K562 (cell line): ENCODE results near the gene USHBP1. TPM values are rescaled to one million over a fixed set of nuclear protein-coding genes. Genes with fewer than 3 reads are reported as not detected.
A peak's percentile ranks its signal among the peaks of the same experiment; 100 is the strongest.

Experiments
- ADNP ChIP-seq: fragments of 200-800 bp; sonication (Bioruptor generic); IDR thresholded peaks from 2 replicates; pipeline ENCODE4 v1.6.1; 2016; ENCODE audit warnings: missing genetic modification characterization, missing compliant biosample characterization
- KHSRP ChIP-seq: fragments of 450-650 bp; IDR thresholded peaks from 2 replicates; pipeline ENCODE4 v1.6.1; 2017
- MCM2 ChIP-seq: fragments of 450-650 bp; IDR thresholded peaks from 2 replicates; pipeline ENCODE4 v1.6.1; 2017; ENCODE audit warnings: low read depth, mild to moderate bottlenecking
- PPARD ChIP-seq: fragments of 250-450 bp; sonication (Bioruptor Pico); IDR thresholded peaks from 2 replicates; pipeline ENCODE4 v1.8.0; 2022; ENCODE audit warnings: inconsistent platforms, mild to moderate bottlenecking, moderate library complexity
- RBM34 ChIP-seq: fragments of 200-400 bp; formaldehyde crosslinking; IDR thresholded peaks from 2 replicates; pipeline ENCODE4 v1.6.1; 2018; ENCODE audit warnings: low read length, borderline replicate concordance; ENCODE audit not compliant: insufficient read depth
- SIX5 ChIP-seq, 2 experiments: IDR thresholded peaks; 2 replicates each; pipeline ENCODE4 v1.6.1; 2011; ENCODE audit warnings: low read length in 2 of 2, borderline replicate concordance in 1 of 2, low read depth in 1 of 2, mild to moderate bottlenecking in 1 of 2, moderate library complexity in 1 of 2; ENCODE audit not compliant: insufficient read depth in 1 of 2
- SMARCA4 ChIP-seq: fragments of 450-650 bp; IDR thresholded peaks from 2 replicates; pipeline ENCODE4 v1.6.1; 2016
- SRSF9 ChIP-seq: fragments of 200-400 bp; formaldehyde crosslinking; IDR thresholded peaks from 2 replicates; pipeline ENCODE4 v1.6.1; 2017; ENCODE audit warnings: low read depth, low read length, borderline replicate concordance
- TSC22D4 ChIP-seq: fragments of 450-650 bp; IDR thresholded peaks from 2 replicates; pipeline ENCODE4 v1.6.1; 2016; ENCODE audit warnings: missing genetic modification characterization, missing biosample characterization, control low read depth
- ZFP36 ChIP-seq: fragments of 150-350 bp; IDR thresholded peaks from 2 replicates; pipeline ENCODE4 v1.6.1; 2018; ENCODE audit warnings: low read length, low read depth; ENCODE audit not compliant: partially characterized antibody
- ZNF12 ChIP-seq: sonication (generic); formaldehyde crosslinking; IDR thresholded peaks from 2 replicates; pipeline ENCODE4 v1.4.0; 2020; ENCODE audit warnings: mild to moderate bottlenecking, missing genetic modification reagents
- ZNF212 ChIP-seq: fragments of 450-650 bp; formaldehyde crosslinking; IDR thresholded peaks from 2 replicates; pipeline ENCODE4 v1.4.0; 2020; ENCODE audit warnings: mild to moderate bottlenecking
- ZNF785 ChIP-seq: fragments of 250-450 bp; sonication (Bioruptor Pico); IDR thresholded peaks from 2 replicates; pipeline ENCODE4 v1.4.0; 2020; ENCODE audit warnings: mild to moderate bottlenecking
- polyA plus RNA-seq, 8 experiments: library from polyadenylated mRNA; depleted of rRNA in 4 of 8; stranded (reverse) in 5 of 8; unstranded in 3 of 8; fragments of >200 nt; fragmentation: Nextera tagmentation in 2 of 8; fragmentation: Illumina TruSeq in 1 of 8; extraction: Ambion mirVana in 2 of 8; extraction: Trizol in 1 of 8; gene quantifications; 2 replicates each; pipeline versions ENCODE4 v1.2.1 to v1.2.3, GENCODE V29; 2011 to 2014; ENCODE audit warnings: inconsistent platforms in 1 of 8, missing spikeins in 1 of 8
- total RNA-seq, 7 experiments: library from RNA; depleted of rRNA in 6 of 7; stranded (reverse); fragments of >200 nt in 6 of 7; fragmentation: Illumina TruSeq in 2 of 7; extraction: Trizol in 2 of 7; gene quantifications; 2 replicates each; pipeline versions ENCODE4 v1.2.1 to v1.2.3, GENCODE V29; 2011 to 2021; ENCODE audit warnings: low replicate concordance in 1 of 7
- TF ChIP-seq, protein P1 (sequence below): fragments of 450-650 bp; IDR thresholded peaks from 2 replicates; pipeline ENCODE4 v1.6.1; 2016; ENCODE audit warnings: mild to moderate bottlenecking, moderate library complexity
- TF ChIP-seq, protein P2 (sequence below): fragments of 450-650 bp; IDR thresholded peaks from 2 replicates; pipeline ENCODE4 v1.6.1; 2018; ENCODE audit warnings: mild to moderate bottlenecking, low read depth; ENCODE audit not compliant: partially characterized antibody

USHBP1 gene
- total and polyA plus RNA-seq, 9 of the 15 experiments (the other 6 are each of a cell fraction or from before 2014, with no cell fraction given): 0.03 to 0.10 (median 0.05) TPM; not detected in 5

DNA sequence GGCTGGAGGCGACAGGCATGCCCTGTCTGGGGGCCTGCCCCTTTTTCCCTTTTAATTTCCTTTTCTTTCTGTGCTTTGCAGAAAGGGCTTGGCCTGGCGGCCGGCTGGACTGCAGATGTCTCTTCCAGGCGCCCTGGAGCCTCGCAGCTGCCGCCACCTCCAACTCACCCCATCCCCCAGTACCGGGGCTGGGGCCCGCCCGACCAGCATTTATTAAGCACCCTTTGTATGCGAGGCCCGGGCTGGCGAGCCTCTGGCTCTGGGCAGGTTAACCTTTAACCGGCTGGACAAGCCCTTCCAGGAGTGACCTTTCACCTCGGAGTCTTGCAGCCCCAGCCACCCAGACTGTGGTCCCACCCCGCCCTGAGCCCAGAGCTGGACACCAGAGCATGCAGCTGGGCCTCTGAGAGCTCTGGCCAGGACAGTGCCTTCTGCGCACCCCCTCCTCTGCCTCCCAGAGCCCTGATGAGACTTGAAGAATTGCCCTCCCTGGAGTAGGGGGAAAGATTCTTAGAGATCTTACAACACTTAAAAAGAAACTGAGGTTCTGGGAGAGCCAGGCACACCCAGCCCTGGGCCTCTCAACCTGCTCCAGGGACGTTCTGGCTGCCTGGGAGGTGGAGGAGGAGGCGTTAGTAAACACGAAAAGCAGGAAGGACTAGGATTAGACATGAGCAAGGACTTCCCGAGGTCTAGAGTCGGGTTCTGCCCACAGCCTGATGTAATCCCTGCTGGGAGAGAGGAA lies 17.7 kb downstream of the USHBP1 start (continued):
- TF ChIP-seq, protein P1, sequence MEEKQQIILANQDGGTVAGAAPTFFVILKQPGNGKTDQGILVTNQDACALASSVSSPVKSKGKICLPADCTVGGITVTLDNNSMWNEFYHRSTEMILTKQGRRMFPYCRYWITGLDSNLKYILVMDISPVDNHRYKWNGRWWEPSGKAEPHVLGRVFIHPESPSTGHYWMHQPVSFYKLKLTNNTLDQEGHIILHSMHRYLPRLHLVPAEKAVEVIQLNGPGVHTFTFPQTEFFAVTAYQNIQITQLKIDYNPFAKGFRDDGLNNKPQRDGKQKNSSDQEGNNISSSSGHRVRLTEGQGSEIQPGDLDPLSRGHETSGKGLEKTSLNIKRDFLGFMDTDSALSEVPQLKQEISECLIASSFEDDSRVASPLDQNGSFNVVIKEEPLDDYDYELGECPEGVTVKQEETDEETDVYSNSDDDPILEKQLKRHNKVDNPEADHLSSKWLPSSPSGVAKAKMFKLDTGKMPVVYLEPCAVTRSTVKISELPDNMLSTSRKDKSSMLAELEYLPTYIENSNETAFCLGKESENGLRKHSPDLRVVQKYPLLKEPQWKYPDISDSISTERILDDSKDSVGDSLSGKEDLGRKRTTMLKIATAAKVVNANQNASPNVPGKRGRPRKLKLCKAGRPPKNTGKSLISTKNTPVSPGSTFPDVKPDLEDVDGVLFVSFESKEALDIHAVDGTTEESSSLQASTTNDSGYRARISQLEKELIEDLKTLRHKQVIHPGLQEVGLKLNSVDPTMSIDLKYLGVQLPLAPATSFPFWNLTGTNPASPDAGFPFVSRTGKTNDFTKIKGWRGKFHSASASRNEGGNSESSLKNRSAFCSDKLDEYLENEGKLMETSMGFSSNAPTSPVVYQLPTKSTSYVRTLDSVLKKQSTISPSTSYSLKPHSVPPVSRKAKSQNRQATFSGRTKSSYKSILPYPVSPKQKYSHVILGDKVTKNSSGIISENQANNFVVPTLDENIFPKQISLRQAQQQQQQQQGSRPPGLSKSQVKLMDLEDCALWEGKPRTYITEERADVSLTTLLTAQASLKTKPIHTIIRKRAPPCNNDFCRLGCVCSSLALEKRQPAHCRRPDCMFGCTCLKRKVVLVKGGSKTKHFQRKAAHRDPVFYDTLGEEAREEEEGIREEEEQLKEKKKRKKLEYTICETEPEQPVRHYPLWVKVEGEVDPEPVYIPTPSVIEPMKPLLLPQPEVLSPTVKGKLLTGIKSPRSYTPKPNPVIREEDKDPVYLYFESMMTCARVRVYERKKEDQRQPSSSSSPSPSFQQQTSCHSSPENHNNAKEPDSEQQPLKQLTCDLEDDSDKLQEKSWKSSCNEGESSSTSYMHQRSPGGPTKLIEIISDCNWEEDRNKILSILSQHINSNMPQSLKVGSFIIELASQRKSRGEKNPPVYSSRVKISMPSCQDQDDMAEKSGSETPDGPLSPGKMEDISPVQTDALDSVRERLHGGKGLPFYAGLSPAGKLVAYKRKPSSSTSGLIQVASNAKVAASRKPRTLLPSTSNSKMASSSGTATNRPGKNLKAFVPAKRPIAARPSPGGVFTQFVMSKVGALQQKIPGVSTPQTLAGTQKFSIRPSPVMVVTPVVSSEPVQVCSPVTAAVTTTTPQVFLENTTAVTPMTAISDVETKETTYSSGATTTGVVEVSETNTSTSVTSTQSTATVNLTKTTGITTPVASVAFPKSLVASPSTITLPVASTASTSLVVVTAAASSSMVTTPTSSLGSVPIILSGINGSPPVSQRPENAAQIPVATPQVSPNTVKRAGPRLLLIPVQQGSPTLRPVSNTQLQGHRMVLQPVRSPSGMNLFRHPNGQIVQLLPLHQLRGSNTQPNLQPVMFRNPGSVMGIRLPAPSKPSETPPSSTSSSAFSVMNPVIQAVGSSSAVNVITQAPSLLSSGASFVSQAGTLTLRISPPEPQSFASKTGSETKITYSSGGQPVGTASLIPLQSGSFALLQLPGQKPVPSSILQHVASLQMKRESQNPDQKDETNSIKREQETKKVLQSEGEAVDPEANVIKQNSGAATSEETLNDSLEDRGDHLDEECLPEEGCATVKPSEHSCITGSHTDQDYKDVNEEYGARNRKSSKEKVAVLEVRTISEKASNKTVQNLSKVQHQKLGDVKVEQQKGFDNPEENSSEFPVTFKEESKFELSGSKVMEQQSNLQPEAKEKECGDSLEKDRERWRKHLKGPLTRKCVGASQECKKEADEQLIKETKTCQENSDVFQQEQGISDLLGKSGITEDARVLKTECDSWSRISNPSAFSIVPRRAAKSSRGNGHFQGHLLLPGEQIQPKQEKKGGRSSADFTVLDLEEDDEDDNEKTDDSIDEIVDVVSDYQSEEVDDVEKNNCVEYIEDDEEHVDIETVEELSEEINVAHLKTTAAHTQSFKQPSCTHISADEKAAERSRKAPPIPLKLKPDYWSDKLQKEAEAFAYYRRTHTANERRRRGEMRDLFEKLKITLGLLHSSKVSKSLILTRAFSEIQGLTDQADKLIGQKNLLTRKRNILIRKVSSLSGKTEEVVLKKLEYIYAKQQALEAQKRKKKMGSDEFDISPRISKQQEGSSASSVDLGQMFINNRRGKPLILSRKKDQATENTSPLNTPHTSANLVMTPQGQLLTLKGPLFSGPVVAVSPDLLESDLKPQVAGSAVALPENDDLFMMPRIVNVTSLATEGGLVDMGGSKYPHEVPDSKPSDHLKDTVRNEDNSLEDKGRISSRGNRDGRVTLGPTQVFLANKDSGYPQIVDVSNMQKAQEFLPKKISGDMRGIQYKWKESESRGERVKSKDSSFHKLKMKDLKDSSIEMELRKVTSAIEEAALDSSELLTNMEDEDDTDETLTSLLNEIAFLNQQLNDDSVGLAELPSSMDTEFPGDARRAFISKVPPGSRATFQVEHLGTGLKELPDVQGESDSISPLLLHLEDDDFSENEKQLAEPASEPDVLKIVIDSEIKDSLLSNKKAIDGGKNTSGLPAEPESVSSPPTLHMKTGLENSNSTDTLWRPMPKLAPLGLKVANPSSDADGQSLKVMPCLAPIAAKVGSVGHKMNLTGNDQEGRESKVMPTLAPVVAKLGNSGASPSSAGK: no peak
- TF ChIP-seq SRSF9: no peak
- no peak for TF ChIP-seq PPARD (CRISPR knock-in tag)
- no peak for TF ChIP-seq SIX5 (IDR thresholded peaks at IDR 0.05; ENCODE audit: borderline replicate concordance in 1 of 2, insufficient read depth in 1 of 2, low read depth in 1 of 2, low read length in 2 of 2)
- TF ChIP-seq, protein P2, sequence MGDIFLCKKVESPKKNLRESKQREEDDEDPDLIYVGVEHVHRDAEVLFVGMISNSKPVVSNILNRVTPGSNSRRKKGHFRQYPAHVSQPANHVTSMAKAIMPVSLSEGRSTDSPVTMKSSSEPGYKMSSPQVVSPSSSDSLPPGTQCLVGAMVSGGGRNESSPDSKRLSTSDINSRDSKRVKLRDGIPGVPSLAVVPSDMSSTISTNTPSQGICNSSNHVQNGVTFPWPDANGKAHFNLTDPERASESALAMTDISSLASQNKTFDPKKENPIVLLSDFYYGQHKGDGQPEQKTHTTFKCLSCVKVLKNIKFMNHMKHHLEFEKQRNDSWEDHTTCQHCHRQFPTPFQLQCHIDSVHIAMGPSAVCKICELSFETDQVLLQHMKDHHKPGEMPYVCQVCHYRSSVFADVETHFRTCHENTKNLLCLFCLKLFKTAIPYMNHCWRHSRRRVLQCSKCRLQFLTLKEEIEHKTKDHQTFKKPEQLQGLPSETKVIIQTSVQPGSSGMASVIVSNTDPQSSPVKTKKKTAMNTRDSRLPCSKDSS: no peak
- TF ChIP-seq TSC22D4 (tag): no peak
- no peak for TF ChIP-seq ZNF785 (CRISPR knock-in tag)
- peak; percentile 20 for TF ChIP-seq ZFP36
- no peak for TF ChIP-seq RBM34
- no peak for TF ChIP-seq MCM2
- TF ChIP-seq KHSRP: no peak
- peak; percentile 85 for TF ChIP-seq ADNP
- no peak for TF ChIP-seq SMARCA4
- no peak for TF ChIP-seq ZNF12
- TF ChIP-seq ZNF212 (CRISPR knock-in tag): no peak
